IPS DF 6.9 (cell line): ENCODE results near the gene TFCP2.

Experiments used
- DNase-seq: peaks from one replicate; pipeline ENCODE4 v3.0.0-alpha.2; 2013; ENCODE audit warnings: low read depth, low spot score
- H3K27ac ChIP-seq: one replicate; pipeline ENCODE4 v1.5.1; 2013; ENCODE audit warnings: low read length, control low read depth
- H3K27me3 ChIP-seq: 2 replicates; pipeline ENCODE4 v1.6.1; 2013; ENCODE audit warnings: mild to moderate bottlenecking, low read length; ENCODE audit not compliant: control insufficient read depth, insufficient read depth
- H3K36me3 ChIP-seq: 2 replicates; pipeline ENCODE4 v1.6.1; 2013; ENCODE audit warnings: low read length; ENCODE audit not compliant: control insufficient read depth, insufficient read depth
- H3K4me1 ChIP-seq: 2 replicates; pipeline ENCODE4 v1.6.1; 2013; ENCODE audit warnings: low read length; ENCODE audit not compliant: control insufficient read depth, insufficient read depth
- H3K4me3 ChIP-seq: 2 replicates; pipeline ENCODE4 v1.5.1; 2013; ENCODE audit warnings: mild to moderate bottlenecking, low read length
- H3K9me3 ChIP-seq: 2 replicates; pipeline ENCODE4 v1.6.1; 2013; ENCODE audit warnings: low read length, inconsistent platforms; ENCODE audit not compliant: control insufficient read depth, insufficient read depth
- WGBS: extraction: QIAGEN DNeasy Blood & Tissue Kit; methylation state at CpG from one replicate; pipeline ENCODE4 v1.1.7; 2013; ENCODE audit warnings: mixed read lengths, missing lambda C conversion rate; ENCODE audit not compliant: insufficient read length, insufficient coverage; 5-methylcytosine and 5-hydroxymethylcytosine counted together

The TFCP2 gene

DNA sequence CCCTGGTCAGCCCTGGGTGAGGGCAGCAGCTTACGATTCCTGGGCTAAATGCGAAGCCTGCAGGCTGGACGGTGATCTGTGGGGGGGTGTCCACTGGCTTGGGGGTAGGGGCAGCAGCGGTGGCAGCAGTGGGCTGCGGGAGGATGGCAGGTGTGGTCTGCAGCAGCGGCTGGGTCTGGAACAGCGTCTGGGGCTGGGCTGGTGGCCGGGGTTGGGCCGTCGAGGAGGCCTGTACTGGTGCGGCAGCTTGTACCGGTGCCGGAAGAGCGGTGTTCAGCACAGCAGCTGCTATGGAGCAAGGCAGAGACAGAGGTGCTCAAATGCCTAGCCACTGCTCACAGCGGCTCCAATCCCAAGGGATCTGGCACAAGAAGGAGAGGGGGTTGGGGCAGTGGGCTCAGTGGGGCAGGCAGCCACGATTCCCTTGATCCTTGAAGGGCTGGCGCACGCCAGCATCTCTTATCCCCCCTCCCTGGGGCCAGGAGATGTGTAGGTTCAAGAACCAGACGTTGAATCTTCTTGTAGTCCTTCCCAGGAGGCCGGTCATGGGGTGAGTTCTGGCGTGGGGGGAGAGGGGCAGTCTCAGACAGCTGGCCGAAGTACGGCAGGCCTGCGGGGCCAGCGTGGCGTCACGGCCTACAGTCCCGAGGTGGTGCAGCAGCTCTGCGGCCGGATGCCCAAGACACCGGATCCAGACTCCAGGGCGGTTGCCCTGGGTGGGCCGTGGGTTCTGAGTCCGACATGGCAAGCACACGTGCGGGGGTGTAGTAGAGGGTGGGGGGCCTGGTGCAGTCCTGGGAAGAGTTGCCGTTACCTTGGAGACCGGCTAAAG lies 25.0 kb upstream of the TFCP2 start:
- Histone ChIP-seq H3K27ac (no peak overlapping the region), H3K4me1 (peaks cover 2% of the 10 kb centered on the region; the same call in 1 of the 2 replicates), H3K4me3 (no peak overlapping the region), H3K36me3 (no peaks in the 10 kb centered on the region; the same call in 1 of the 2 replicates), H3K27me3 (no peaks in the 10 kb centered on the region), H3K9me3 (no peaks in the 10 kb centered on the region)
- no CpG with 5 or more reads among the region's 38 CpGs for WGBS
- no peak for DNase-seq

DNA sequence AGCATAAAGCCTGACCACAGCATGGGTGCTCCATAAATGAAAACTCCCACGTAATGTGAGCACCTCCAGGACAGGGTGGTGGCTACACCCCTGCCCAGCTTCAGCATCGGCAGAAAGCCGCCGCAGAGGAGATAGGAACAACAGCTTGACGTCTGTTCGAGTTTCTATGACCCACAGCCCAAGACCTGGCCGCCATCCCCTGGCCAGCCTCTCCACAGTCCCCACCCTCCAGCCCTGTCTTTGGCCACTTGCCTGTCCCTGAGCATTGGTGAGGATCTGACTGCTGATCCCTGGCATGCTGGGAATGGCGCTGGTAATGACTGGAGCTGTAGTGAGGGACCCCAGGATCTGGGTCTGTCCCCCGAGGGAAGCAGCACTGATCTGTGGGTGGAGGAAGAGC lies 23.6 kb upstream of the TFCP2 start:
- H3K27me3 ChIP-seq = no peaks in the 10 kb centered on the region
- H3K4me3 ChIP-seq = no peak overlapping the region
- H3K36me3 ChIP-seq = no peaks in the 10 kb centered on the region; the same call in 1 of the 2 replicates
- no peak overlapping the region for H3K27ac ChIP-seq
- DNase-seq = no peak
- no peaks in the 10 kb centered on the region for H3K9me3 ChIP-seq
- peaks cover 2% of the 10 kb centered on the region; the same call in 1 of the 2 replicates for H3K4me1 ChIP-seq
- no CpG with 5 or more reads among the region's 9 CpGs for WGBS

DNA sequence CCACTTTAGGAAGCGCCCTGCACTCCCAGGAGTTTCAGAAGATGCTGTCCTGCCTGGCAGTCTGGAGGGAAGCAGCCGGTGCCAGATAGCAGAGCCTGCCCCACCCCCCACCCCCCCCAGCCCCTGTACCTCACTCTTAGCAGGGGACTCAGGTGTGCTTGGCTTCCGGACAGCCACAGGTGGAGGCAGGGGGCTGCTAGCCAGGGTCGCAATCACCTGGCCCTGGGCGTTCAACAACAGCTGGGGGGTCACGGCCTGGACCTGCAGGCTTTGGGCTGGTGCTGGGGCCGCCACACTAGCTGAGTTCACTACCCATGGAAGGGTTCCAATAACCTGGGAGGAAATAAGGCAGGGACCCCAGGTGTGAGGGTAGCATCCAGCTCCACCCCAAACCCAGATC lies 22.9 kb upstream of the TFCP2 start:
- WGBS = no CpG with 5 or more reads among the region's 7 CpGs
- H3K9me3 ChIP-seq = no peaks in the 10 kb centered on the region
- H3K27me3 ChIP-seq = no peaks in the 10 kb centered on the region
- H3K4me1 ChIP-seq = peaks cover 2% of the 10 kb centered on the region; the same call in 1 of the 2 replicates
- H3K27ac ChIP-seq = no peak overlapping the region
- H3K4me3 ChIP-seq = no peak overlapping the region
- H3K36me3 ChIP-seq = no peaks in the 10 kb centered on the region; the same call in 1 of the 2 replicates
- no peak for DNase-seq

DNA sequence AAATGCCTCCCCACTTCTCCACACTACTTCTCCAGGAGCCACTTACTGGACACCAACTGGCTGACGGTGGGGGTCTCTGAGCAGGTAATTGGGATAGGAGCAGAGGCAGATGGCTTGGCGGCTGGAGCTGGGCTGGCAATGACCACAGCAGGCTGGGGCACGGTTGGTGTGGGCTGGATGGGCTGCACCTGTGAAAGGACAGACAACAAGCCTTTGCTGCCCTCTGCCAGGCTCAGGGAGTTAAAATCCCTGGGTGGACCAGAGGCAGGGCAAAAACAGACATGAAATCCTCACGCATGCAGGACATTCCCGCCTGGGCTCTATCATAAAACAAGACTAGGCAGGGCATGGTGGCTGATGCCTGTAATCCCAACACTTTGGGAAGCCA lies 19.3 kb upstream of the TFCP2 start:
- Histone ChIP-seq H3K27me3 (no peaks in the 10 kb centered on the region), H3K4me3 (no peak overlapping the region), H3K36me3 (no peaks in the 10 kb centered on the region), H3K9me3 (no peaks in the 10 kb centered on the region), H3K27ac (no peak overlapping the region), H3K4me1 (no peaks in the 10 kb centered on the region)
- no CpG with 5 or more reads among the region's 5 CpGs for WGBS
- no peak for DNase-seq

DNA sequence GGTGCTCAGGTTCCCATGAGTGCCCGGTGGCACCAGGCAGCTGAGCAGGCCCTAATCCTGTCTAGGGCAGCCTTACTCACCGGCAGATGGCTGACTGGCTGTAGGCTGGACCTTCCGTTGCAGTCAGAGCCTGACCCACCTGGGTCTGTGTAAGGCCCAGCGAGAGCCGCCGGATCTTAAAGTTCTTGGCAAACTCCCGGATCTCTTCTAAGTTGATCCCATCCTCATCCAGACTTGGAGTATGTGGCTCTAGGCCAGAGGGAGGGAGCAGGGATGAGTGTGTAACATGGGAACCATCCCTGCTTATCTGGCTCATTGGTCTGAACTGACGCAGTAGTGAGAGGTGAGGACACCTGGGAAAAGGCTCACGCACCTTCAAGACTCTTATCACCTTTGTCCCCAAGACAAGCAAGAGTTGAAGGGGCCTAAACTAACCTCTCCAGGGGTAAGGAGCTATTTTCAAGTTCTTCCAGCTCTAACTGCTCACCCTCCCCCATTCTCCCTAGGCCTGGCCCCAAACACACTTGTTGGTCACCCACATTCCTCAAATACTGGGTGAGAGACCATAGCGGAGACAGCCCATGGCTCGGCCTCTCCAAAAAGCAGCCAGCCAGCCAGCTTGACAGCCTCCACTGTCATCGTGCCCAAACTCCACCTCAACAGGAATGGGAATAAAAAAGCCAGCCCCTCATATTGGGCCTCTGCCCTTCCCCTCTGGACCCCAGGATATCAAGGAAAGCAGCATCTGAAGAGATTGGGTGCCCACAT lies 18.8 kb upstream of the TFCP2 start:
- H3K36me3 ChIP-seq = no peaks in the 10 kb centered on the region
- no CpG with 5 or more reads among the region's 12 CpGs for WGBS

DNA sequence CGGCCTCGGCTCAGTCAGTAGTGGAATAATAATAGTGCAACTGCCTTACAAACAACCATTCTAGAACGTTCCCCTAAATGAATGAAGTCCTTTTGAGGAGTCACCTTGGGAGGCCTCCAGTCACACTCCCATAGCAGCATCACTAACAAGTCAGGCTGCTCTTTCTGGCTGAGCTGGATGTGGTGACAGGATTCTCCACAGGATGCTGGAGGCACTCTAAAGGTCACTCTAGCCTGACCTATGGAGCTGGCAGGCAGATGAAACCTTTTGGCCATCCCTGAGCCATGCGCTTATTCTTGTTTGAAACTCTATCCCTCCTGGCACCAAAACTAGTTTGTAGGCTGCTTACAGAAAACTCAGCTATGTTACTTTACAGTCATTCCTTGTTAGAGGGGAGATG lies 17.9 kb upstream of the TFCP2 start:
- H3K27ac ChIP-seq = no peak overlapping the region
- H3K27me3 ChIP-seq = no peaks in the 10 kb centered on the region
- no peaks in the 10 kb centered on the region for H3K4me1 ChIP-seq
- H3K36me3 ChIP-seq = no peaks in the 10 kb centered on the region
- no peak overlapping the region for H3K4me3 ChIP-seq
- DNase-seq = no peak
- no CpG with 5 or more reads among the region's 4 CpGs for WGBS
- no peaks in the 10 kb centered on the region for H3K9me3 ChIP-seq

More for the DNA sequence above, 18.8 kb upstream of the TFCP2 start:
- no peak for DNase-seq
- Histone ChIP-seq H3K27ac (no peak overlapping the region), H3K27me3 (no peaks in the 10 kb centered on the region), H3K4me1 (no peaks in the 10 kb centered on the region), H3K9me3 (no peaks in the 10 kb centered on the region), H3K4me3 (no peak overlapping the region)

DNA sequence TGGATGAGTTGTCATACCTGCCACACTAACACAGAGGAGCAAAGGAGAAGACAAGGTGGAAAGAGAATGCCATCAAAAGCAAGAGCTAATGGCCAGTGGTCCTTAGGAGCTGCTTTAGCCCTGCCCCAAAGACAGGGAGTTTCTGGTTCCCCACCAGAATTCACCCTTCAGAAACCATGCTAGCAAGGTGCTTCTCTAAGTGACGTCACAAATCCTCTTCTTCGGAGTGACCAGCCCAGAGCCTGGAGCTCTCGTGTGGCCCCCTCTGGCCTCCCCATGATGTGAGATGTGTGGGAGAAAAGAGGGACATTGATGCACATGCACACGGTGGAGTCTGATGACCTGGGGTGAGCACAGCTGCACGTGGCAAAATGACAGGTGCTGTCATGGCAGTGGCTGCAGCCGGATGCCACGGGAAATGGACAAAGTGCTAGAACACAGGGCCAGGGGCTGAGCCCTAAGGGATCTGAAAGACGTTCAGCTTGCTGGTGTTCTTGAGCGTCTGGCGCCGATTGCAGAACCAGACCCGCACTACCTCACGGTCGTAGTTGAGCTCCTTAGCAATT lies 16.9 kb upstream of the TFCP2 start:
- Histone ChIP-seq H3K36me3 (no peaks in the 10 kb centered on the region), H3K9me3 (no peaks in the 10 kb centered on the region), H3K27me3 (no peaks in the 10 kb centered on the region), H3K27ac (no peak overlapping the region), H3K4me1 (no peaks in the 10 kb centered on the region), H3K4me3 (no peak overlapping the region)
- no CpG with 5 or more reads among the region's 14 CpGs for WGBS
- DNase-seq = no peak

DNA sequence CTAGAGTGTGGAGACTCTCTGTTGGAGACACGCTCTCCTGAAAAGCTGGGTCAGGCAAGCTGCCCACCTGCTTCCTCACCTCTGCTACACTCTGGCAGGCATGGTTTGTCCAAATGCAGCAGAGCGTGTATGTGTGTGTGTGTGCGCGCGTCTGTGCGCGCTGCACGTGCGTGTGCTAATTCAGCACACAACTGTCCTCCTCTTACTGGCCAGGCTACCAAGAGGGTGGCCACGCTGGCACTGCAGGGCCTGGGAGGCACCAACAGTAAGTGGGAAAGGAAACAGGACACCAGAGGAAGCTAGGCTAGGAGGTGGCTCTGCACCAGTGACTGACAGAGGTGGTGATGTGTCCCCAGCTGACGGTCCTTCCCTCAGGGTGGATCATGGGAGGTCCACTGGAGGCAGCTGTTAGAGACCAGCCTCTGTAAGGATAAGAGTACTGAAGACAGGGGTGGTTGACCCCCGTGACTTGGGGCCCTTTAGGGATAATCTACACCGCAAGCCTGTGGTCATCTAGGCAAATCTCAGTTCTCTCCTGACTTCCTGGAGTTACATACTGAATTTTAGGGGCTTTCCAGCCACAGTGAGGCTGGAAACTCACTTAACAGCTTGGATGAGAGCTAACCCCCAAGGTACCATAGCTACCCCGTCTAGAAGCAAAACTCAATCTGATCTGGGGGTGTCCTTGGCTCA lies 15.6 kb upstream of the TFCP2 start:
- Histone ChIP-seq H3K27me3 (no peaks in the 10 kb centered on the region), H3K36me3 (no peaks in the 10 kb centered on the region), H3K4me3 (no peak overlapping the region), H3K27ac (no peak overlapping the region), H3K4me1 (no peaks in the 10 kb centered on the region), H3K9me3 (no peaks in the 10 kb centered on the region)
- no peak for DNase-seq
- WGBS = no CpG with 5 or more reads among the region's 14 CpGs

DNA sequence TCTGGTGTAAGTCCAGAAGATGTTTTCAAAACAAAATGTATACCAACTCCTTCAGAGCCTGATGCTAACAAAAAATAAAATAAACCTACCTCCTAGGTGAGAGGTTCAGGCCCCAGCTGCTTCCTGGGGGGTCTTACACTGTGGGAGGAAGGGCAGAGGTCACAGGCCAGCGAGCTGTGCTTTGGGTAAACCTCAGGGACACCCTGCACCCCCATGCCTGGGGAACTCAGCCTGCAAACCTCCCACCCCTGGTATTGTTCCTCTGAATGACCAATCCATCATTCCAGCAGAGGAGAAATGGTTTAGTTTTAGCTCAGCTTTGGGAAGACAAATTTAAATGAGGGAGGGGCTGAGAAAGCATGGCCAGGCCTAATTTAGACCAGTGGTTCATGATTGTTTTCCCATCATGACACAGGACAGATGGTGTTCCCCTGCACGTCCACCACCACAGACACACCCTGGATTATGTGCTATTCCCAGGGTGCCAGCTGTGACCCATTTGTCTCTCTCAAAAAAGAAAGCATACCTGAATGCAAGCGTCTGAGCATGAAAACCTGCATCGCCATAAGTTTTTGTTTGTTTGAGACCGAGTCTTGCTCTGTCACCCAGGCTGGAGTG lies 14.5 kb upstream of the TFCP2 start:
- no peaks in the 10 kb centered on the region for H3K4me1 ChIP-seq
- DNase-seq = no peak
- H3K36me3 ChIP-seq = no peaks in the 10 kb centered on the region
- no peaks in the 10 kb centered on the region for H3K27me3 ChIP-seq
- WGBS = no CpG with 5 or more reads among the region's 5 CpGs
- H3K9me3 ChIP-seq = no peaks in the 10 kb centered on the region
- H3K4me3 ChIP-seq = no peak overlapping the region
- H3K27ac ChIP-seq = no peak overlapping the region
